Endothelial cell of umbilical vein (primary cell): ENCODE results near the gene RAB11FIP2. TPM values are rescaled to one million over a fixed set of nuclear protein-coding genes. Genes with fewer than 3 reads are reported as not detected.

ENCODE experiments used
- BruUV-seq: library from RNA; stranded (reverse); fragments of 400-500 nt; replicated peaks from 2 replicates; lab custom pipeline; 2021; lab: Mats Ljungman, UMichigan
- CTCF ChIA-PET: fragments of 300-600, 350-600 bp; sonication (Branson Sonifier 250); formaldehyde crosslinking; loops from one replicate; lab custom pipeline; 2021; ENCODE audit warnings: antibody characterized with exemption, inconsistent platforms; lab: Charles Lee
- POLR2A ChIA-PET: fragments of 300-600, 350-600 bp; sonication (Branson Sonifier 250); formaldehyde crosslinking; loops from one replicate; lab custom pipeline; 2021; ENCODE audit warnings: antibody characterized with exemption, inconsistent platforms; lab: Charles Lee
- DNase-seq: peaks from one replicate; pipeline ENCODE4 v3.0.0-alpha.2; 2011; ENCODE audit warnings: low read depth, low spot score
- FAIRE-seq: peaks from 2 replicates; lab custom pipeline; 2011; peaks lifted over from hg19 to GRCh38; lab: Jason Lieb, UNC
- H2AFZ ChIP-seq: 2 replicates; pipeline ENCODE4 v1.6.0; 2012; ENCODE audit warnings: low read depth, low read length, control low read depth, inconsistent platforms
- H3K27ac ChIP-seq: 2 replicates; pipeline ENCODE4 v1.5.1; 2011; ENCODE audit warnings: low read depth, mild to moderate bottlenecking, control low read depth, low read length, moderate library complexity; ENCODE audit not compliant: insufficient read depth
- H3K27me3 ChIP-seq, 2 experiments: 2 replicates each; pipeline versions ENCODE4 v1.6.0 to v1.6.1; 2011; ENCODE audit warnings: low read length in 2 of 2, mixed read lengths in 1 of 2; ENCODE audit not compliant: control insufficient read depth in 2 of 2, insufficient read depth in 2 of 2
- H3K36me3 ChIP-seq, 2 experiments: 2 replicates in 1 of 2; 3 replicates in 1 of 2; pipeline ENCODE4 v1.5.1; 2011; ENCODE audit warnings: low read length in 2 of 2, mild to moderate bottlenecking in 1 of 2, moderate library complexity in 1 of 2; ENCODE audit not compliant: control insufficient read depth in 2 of 2, insufficient read depth in 2 of 2; ENCODE audit errors: extremely low read depth in 1 of 2
- H3K4me1 ChIP-seq: 3 replicates; pipeline ENCODE4 v1.5.1; 2011; ENCODE audit warnings: mild to moderate bottlenecking, low read length; ENCODE audit not compliant: control insufficient read depth, insufficient read depth; ENCODE audit errors: extremely low read depth
- H3K4me2 ChIP-seq: 2 replicates; pipeline ENCODE4 v1.6.1; 2011; ENCODE audit warnings: low read length, control low read depth, mixed read lengths; ENCODE audit not compliant: insufficient read depth
- H3K4me3 ChIP-seq, 3 experiments: fragments of 200-600 bp in 1 of 3; sonication (generic), shearing (Covaris generic) in 1 of 3; replicated peaks in 1 of 3; 2 replicates each; pipeline ENCODE4 v1.5.1; 2011 to 2016; ENCODE audit warnings: control low read depth in 3 of 3, low read length in 3 of 3, mild to moderate bottlenecking in 2 of 3, inconsistent platforms in 1 of 3, low read depth in 1 of 3, moderate library complexity in 1 of 3; ENCODE audit not compliant: insufficient read depth in 1 of 3
- H3K79me2 ChIP-seq: 2 replicates; pipeline ENCODE4 v1.6.0; 2012; ENCODE audit warnings: low read length, inconsistent platforms; ENCODE audit not compliant: control insufficient read depth, insufficient read depth
- H3K9ac ChIP-seq: replicated peaks from 2 replicates; pipeline ENCODE3; 2011; ENCODE audit warnings: low read length, control low read depth; ENCODE audit not compliant: insufficient read depth; ENCODE audit errors: extremely low read depth
- H3K9me1 ChIP-seq: replicated peaks from 3 replicates; pipeline ENCODE4 v1.6.0; 2011; ENCODE audit warnings: mild to moderate bottlenecking, low read length; ENCODE audit not compliant: control insufficient read depth, insufficient read depth; ENCODE audit errors: extremely low read depth
- H3K9me3 ChIP-seq: replicated peaks from 2 replicates; pipeline ENCODE4 v1.5.1; 2012; ENCODE audit warnings: low read length, inconsistent platforms; ENCODE audit not compliant: control insufficient read depth, insufficient read depth
- H4K20me1 ChIP-seq: replicated peaks from 2 replicates; pipeline ENCODE3; 2011; ENCODE audit warnings: mild to moderate bottlenecking, low read length; ENCODE audit not compliant: control insufficient read depth, insufficient read depth; ENCODE audit errors: extremely low read depth
- EZH2 ChIP-seq: IDR thresholded peaks from 2 replicates; pipeline ENCODE4 v1.6.1; 2012; ENCODE audit warnings: borderline replicate concordance, low read depth, mild to moderate bottlenecking, moderate library complexity, low read length, inconsistent platforms; ENCODE audit not compliant: severe bottlenecking
- FOS ChIP-seq: IDR thresholded peaks from 2 replicates; pipeline ENCODE4 v1.6.1; 2011; ENCODE audit warnings: mild to moderate bottlenecking, low read length, moderate library complexity, borderline replicate concordance; ENCODE audit not compliant: insufficient read depth
- GATA2 ChIP-seq: IDR thresholded peaks from 2 replicates; pipeline ENCODE4 v1.7.0; 2011; ENCODE audit warnings: low read depth, mild to moderate bottlenecking, moderate library complexity, mixed read lengths, low read length; ENCODE audit not compliant: insufficient read length, insufficient read depth
- JUN ChIP-seq: IDR thresholded peaks from 2 replicates; pipeline ENCODE4 v1.6.1; 2011; ENCODE audit warnings: borderline replicate concordance, low read depth; ENCODE audit not compliant: insufficient read length, insufficient read depth
- MAX ChIP-seq: IDR thresholded peaks from 2 replicates; pipeline ENCODE4 v1.6.1; 2011; ENCODE audit not compliant: insufficient read depth, insufficient read length
- MYC ChIP-seq: IDR thresholded peaks from one replicate; pipeline ENCODE4 v1.6.1; 2011; ENCODE audit warnings: mild to moderate bottlenecking, low read depth, low read length
- POLR2A ChIP-seq: IDR thresholded peaks from 2 replicates; pipeline ENCODE4 v1.6.1; 2012; ENCODE audit warnings: low read depth, mild to moderate bottlenecking, control low read depth, low read length
- POLR2AphosphoS5 ChIP-seq: IDR thresholded peaks from 2 replicates; pipeline ENCODE4 v1.6.1; 2012; ENCODE audit warnings: low read depth, mild to moderate bottlenecking, control low read depth, low read length, moderate library complexity; ENCODE audit not compliant: insufficient read depth
- dilution Hi-C: fragments of 300-500 bp; cut with MboI; formaldehyde crosslinking; loops from one replicate; pipeline ENCODE4 v1.15.0; 2019; ENCODE audit warnings: low sequenced_read_pairs; ENCODE audit not compliant: extremely low pct_ligation_motif_present
- intact Hi-C: fragments of 100-400 bp; cut with micrococcal nuclease; formaldehyde crosslinking; loops from one replicate; pipeline ENCODE4 v1.10.0; 2022
- polyA plus RNA-seq, 4 experiments: library from polyadenylated mRNA; depleted of rRNA in 3 of 4; stranded (reverse) in 3 of 4; unstranded in 1 of 4; fragments of >200 nt; gene quantifications; 2 replicates each; pipeline versions ENCODE4 v1.2.1 to v1.2.3, GENCODE V29; 2011 to 2012; ENCODE audit warnings: missing spikeins in 1 of 4
- total RNA-seq: library from RNA; stranded (reverse); gene quantifications from 2 replicates; pipeline ENCODE4 v1.2.3, GENCODE V29; 2021
- TF ChIP-seq, protein P1 (sequence below), 2 donors: IDR thresholded peaks; 1 replicate in 1 of 2; 2 replicates in 1 of 2; pipeline ENCODE4 v1.5.1; 2011; ENCODE audit warnings: low read length in 2 of 2, mild to moderate bottlenecking in 2 of 2, moderate library complexity in 2 of 2, control low read depth in 1 of 2, inconsistent platforms in 1 of 2, low read depth in 1 of 2; ENCODE audit not compliant: insufficient read depth in 1 of 2; ENCODE audit errors: extremely low read depth in 1 of 2

The RAB11FIP2 gene
- total and polyA plus RNA-seq, 2 donors (not counting 3 experiments of a cell fraction or from before 2014, with no cell fraction given), result 1.9 to 8.6 TPM

GRCh38 chr10:118026936-118027335 is 19.8 kb downstream of the RAB11FIP2 start:
- Histone ChIP-seq H3K27me3 (no peaks in the 10 kb centered on the region), H3K4me2 (no peak overlapping the region), H3K4me1 (peaks cover 3% of the 10 kb centered on the region), H3K79me2 (no peaks in the 10 kb centered on the region), H3K36me3 (no peaks in the 10 kb centered on the region), H4K20me1 (no peaks in the 10 kb centered on the region), H3K9ac (no peak overlapping the region), H2AFZ (no peak overlapping the region), H3K27ac (no peak overlapping the region), H3K4me3 (no peak overlapping the region), H3K9me3 (no peaks in the 10 kb centered on the region), H3K9me1 (no peaks in the 10 kb centered on the region)
- TF ChIP-seq EZH2 (no peak), FOS (no peak), MAX (no peak), POLR2A (no peak), MYC (no peak), GATA2 (no peak), JUN (no peak), POLR2AphosphoS5 (no peak)
- TF ChIP-seq, protein P1, sequence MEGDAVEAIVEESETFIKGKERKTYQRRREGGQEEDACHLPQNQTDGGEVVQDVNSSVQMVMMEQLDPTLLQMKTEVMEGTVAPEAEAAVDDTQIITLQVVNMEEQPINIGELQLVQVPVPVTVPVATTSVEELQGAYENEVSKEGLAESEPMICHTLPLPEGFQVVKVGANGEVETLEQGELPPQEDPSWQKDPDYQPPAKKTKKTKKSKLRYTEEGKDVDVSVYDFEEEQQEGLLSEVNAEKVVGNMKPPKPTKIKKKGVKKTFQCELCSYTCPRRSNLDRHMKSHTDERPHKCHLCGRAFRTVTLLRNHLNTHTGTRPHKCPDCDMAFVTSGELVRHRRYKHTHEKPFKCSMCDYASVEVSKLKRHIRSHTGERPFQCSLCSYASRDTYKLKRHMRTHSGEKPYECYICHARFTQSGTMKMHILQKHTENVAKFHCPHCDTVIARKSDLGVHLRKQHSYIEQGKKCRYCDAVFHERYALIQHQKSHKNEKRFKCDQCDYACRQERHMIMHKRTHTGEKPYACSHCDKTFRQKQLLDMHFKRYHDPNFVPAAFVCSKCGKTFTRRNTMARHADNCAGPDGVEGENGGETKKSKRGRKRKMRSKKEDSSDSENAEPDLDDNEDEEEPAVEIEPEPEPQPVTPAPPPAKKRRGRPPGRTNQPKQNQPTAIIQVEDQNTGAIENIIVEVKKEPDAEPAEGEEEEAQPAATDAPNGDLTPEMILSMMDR (IDR thresholded peaks at IDR 0.05; ENCODE audit: extremely low read depth in 1 of 2, insufficient read depth in 1 of 2, low read depth in 1 of 2, low read length in 2 of 2), result no peak
- POLR2A ChIA-PET, result no interaction called here
- DNase-seq (no peak), FAIRE-seq (no peak)
- BruUV-seq, result no TSS peak
- dilution Hi-C loops, result no loop called here
- CTCF ChIA-PET, result interaction anchor here (1.5 kb wide), 1 partner anchor 10 kb away, joined by 4 read pairs; no protein-coding TSS in a partner anchor
- intact Hi-C loops, result loop anchor here (1.0 kb wide), 1 partner anchor 9 kb away; no protein-coding TSS in a partner anchor
